GM21447 (cell line): ENCODE results near the gene SORBS1.

Experiments
- ATAC-seq: cut with Tn5 transposase; IDR thresholded peaks from one replicate; pipeline ENCODE4 v1.9.1; 2021; ENCODE audit not compliant: unreplicated experiment

Gene SORBS1

DNA sequence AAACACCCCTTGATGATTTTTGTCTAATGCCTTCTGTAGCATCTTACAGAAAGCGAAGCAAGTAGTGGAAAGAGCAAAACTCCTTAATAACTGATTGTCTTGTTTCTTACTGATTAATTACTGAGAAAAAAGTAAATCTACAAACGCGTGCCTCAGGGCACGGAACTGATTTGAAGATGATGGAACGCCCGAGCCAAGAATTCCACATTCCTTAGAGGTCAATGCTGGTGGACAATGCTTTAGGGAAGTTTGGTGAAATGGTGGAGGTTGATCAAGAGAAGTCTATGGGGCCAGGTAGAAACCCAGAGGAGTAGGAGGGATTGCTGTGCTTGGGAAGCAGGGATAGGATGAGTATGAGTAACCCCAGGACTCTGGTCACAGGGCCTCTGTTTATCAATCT is 5.0 kb upstream of the SORBS1 start:
- ATAC-seq, result no peak

DNA sequence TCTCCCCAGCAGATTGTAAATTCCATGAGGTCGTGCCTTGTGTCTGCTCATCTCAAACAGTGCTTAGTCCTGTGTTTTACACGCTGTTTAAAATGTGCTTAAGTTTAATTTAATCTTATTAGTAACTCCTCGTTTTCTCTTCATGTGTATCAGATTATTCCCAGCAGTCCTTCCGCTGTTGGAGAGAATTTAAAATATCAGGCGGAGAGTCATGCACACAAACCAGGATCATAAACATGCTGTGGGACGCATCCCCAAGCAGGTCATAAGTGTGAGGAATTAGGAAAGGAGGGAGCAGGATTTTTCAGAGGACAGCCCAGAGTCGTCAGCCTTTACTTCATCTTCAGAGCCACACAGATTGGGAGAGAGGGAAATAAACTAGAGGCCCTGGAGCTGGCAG is 4.2 kb upstream of the SORBS1 start:
- no peak for ATAC-seq

DNA sequence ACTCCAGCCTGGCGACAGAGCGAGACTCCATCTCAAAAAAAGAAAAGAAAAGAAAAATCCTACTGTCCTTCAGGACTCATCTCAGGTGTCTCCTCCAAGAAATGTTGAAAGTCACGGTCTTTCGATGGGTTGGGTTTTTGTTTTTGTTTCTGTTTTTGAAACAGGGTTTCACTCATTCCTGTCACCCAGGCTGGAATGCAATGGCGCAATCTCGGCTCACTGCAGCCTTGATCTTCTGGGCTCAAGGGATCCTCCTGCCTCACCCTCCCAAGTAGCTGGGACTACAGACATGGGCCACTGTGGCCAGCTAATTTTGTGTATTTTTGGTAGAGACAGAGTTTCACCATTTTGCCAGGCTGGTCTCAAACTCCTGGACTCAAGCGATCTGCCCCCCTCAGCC is 3.1 kb upstream of the SORBS1 start:
- no peak for ATAC-seq

DNA sequence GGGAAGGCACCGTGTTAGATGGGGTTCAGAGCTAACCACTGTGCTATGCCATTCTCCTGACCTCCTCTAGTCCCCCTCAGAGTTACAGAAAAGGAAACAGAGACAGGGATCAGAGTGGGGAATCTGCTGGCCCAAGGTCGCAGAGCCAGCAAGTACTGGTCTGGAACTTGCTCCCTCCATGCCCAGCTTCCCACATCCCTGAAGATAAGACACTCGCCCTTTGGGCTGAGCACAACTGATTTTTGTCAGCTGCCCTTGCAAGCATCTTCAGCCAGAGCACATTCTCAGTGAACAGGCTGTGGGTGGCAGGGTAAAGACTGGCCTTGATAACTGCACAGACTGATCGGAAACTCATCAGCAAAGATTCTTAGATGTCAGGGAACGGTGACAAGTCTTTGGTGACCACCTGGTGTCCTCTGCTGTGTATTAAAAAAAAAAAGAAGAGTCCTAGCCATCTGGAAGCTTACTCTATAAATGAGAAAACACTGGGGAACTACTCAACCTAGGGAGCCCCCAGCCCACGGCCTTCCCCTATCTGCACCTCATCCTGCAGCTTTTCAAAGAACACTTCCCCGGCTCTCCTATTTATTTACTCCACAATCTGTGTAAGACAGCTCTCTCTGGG is 1.3 kb upstream of the SORBS1 start:
- no peak for ATAC-seq

GRCh38 chr10:95561864-95562177 is 650 bp upstream of the SORBS1 start:
- ATAC-seq, result no peak

GRCh38 chr10:95560278-95561176 is 644 bp downstream of the SORBS1 start:
- no peak for ATAC-seq

- ATAC-seq, result no peak
Measured at GRCh38 chr10:95559896-95560277, 1.3 kb downstream of the SORBS1 start.

GRCh38 chr10:95559471-95559870 is 1.7 kb downstream of the SORBS1 start:
- no peak for ATAC-seq

GRCh38 chr10:95558593-95559320 is 2.4 kb downstream of the SORBS1 start:
- ATAC-seq, result no peak

DNA sequence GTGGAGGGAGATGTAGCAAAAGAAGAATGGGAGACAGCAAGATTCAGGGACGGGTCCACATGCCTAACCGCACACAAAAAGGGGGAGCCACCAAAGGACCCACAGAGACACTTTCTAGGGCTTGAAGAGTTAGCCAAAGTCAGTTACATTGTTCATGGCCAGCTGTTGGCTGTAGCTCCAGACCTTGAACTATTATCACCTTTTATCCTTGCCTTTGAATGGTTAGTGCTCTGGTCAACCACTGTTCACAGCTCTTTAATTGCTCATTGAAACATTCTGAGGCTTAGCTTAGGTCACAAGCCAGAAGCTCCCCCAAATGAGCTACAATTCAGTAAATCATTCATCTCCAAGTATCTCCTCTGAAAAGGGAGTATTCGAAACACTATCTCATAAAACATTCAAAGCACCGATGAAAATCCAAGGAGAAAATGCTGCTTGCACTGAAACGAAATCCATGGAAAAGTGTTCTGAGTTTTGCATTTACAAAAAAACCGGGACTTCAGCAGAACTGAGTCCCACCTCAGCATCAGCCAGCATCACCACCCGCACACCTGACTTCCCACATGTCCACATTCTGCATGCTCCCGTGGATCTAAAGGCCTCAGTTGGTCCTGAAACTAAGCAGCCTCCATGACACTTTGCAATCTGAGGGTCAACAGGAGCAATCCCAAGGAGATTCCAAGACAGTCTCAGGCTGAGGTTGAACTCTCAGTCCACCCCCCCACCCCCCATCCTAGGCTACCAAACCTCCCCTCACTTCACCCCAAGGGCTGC is 4.0 kb downstream of the SORBS1 start:
- ATAC-seq, result no peak

GRCh38 chr10:95553674-95554073 is 7.5 kb downstream of the SORBS1 start:
- ATAC-seq, result no peak

- ATAC-seq, result no peak
Measured at GRCh38 chr10:95552679-95553342, 8.4 kb downstream of the SORBS1 start.

DNA sequence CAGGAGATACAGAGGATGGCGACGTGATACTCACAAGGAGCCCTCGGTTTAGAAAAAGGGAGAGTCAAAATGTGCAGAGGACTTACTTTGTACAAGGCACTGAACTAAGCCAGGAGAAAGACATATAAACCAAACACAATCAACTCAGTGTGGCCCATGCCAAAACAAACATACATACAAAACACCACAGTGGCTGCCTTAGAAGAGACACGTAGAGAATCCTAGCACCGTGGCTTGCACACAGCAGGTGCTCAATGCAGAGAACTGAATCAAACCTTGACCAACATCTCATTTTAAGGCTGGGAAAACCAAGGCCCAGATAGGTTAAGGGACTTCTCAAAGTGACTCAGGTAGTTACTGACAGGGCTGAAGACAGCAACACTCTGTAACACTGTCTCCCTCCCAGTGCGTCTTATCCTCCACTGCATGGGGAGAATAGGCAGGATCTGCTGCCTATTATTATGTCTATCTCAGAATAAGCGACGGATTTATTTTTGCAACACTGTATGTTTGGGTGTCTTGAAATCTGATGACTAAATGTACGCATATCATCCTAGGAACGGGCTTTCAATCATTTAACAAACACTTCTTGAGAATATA is 11.0 kb downstream of the SORBS1 start:
- ATAC-seq, result no peak

DNA sequence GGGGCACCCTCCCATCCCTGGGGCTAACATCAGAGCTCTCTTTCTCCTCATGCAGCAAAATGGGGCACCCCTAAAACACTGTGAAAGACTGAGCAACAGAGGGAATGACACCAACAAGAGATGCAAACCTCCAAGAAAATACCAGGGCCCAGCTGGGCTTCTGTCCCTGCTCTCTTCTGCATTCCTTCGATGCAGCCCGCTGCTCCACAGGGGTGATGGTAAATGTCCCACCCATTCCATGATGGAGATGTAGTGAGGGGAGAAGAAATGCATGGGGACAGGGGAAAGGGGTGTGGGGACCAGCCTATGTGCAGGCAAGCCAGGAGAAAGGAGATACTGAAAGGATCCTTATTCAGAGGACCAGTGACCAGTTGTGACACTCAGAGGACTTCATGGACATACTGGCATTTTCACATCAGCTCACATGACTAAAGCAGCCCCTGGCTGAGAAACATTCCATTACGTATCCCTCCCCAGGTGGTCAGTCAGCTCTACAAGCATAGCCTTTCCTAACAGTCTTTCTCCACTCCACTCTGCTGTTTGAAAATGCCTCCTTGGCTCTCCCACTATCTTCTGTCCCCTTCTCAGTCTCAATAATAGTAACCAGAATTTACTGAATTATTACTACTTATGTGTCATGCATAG is 13.3 kb downstream of the SORBS1 start:
- no peak for ATAC-seq

- no peak for ATAC-seq
Measured at GRCh38 chr10:95547197-95547596, 14.0 kb downstream of the SORBS1 start.

- ATAC-seq, result no peak
Measured at GRCh38 chr10:95545981-95546380, 15.2 kb downstream of the SORBS1 start.

DNA sequence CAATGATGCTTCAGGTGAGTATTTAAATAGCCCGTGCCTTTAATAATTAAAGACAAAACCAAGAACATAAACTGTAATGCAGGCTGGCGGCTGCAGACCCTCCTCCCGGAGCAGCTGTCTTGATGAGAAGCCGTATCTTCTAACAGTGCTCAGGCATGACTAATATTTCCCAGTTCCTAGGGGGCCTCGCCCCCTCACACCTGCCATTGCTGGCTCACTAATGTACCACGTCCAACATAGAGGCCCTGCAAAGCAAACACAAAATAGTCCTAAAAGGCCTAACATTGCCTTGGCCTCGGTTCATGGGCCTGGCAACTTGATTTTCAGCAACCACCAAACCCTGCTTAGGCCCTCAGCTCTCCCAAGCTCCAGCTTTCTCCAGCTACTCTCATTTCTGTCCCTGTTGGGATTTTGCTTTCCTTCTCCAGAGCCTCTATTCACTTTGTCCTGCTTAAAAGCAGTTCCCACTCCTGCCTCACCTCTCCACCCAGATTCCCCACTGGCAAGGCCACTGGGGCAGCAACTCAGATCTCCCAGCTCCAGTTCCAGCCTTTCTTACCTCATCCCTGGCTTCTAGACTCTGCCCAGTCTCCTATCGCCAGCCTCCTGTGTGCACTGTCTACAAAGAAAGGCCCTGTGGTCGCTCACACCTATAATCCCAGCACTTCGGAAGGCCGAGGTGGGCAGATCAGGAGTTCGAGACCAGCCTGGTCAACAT is 16.2 kb downstream of the SORBS1 start:
- ATAC-seq, result no peak

GRCh38 chr10:95543459-95543858 is 17.7 kb downstream of the SORBS1 start:
- ATAC-seq, result no peak

- ATAC-seq, result no peak
Measured at GRCh38 chr10:95542761-95543160, 18.4 kb downstream of the SORBS1 start.
